ENCODE measurements around the gene MAS1L. TPM values are rescaled to one million over a fixed set of nuclear protein-coding genes. Genes with fewer than 3 reads are reported as not detected.

Gene MAS1L
- total RNA-seq, 1 experiment from 2014 or later = not detected

- no peak for TF ChIP-seq REST (IDR thresholded peaks at IDR 0.05; ENCODE audit: low read depth)
- TF ChIP-seq CTCF (IDR thresholded peaks at IDR 0.05 in 2 of 3, conservative IDR thresholded peaks at IDR 0.05 in 1 of 3; ENCODE audit: borderline replicate concordance in 1 of 3, insufficient read depth in 1 of 3, low read depth in 2 of 3, low read length in 2 of 3) = no peak
- no peak for TF ChIP-seq YY1 (IDR thresholded peaks at IDR 0.05; ENCODE audit: extremely low read depth, insufficient replicate concordance, low read depth, low read length)
- TF ChIP-seq EZH2phosphoT487 (IDR thresholded peaks at IDR 0.05; ENCODE audit: borderline replicate concordance) = no peak
- no peak for TF ChIP-seq MAX (IDR thresholded peaks at IDR 0.05)
These were observed 4.6 kb downstream of the MAS1L start (continued) for GRCh38 chr6:29483186-29483585.

GRCh38 chr6:29479560-29479959, 8.2 kb downstream of the MAS1L start:
- TF ChIP-seq POLR2A (IDR thresholded peaks at IDR 0.05; ENCODE audit: borderline replicate concordance, extremely low read depth, insufficient read depth, insufficient read length) (no peak), ZFX (IDR thresholded peaks at IDR 0.05) (no peak), REST (IDR thresholded peaks at IDR 0.05; ENCODE audit: low read depth) (no peak), ELF1 (IDR thresholded peaks at IDR 0.05; ENCODE audit: borderline replicate concordance, low read depth) (no peak)
- Histone ChIP-seq H3K4me3 (replicated peaks in 1 of 2; ENCODE audit: low read depth in 1 of 2, low read length in 2 of 2) (no peak overlapping the region), H4K20me1 (ENCODE audit: insufficient read depth) (no peaks in the 10 kb centered on the region), H3K4me2 (ENCODE audit: low read length) (no peak overlapping the region), H3K9ac (ENCODE audit: low read length) (no peak overlapping the region), H3K9me3 (ENCODE audit: control insufficient read depth in 1 of 2, insufficient read depth in 1 of 2, low read depth in 1 of 2, low read length in 2 of 2) (no peaks in the 10 kb centered on the region), H2AFZ (ENCODE audit: low read depth, low read length, poor library complexity, severe bottlenecking) (no peak overlapping the region), H3K9me2 (ENCODE audit: insufficient read depth) (no peaks in the 10 kb centered on the region), H3K79me2 (ENCODE audit: insufficient read depth, low read length) (no peaks in the 10 kb centered on the region), H3K27ac (ENCODE audit: low read depth, low read length) (no peak overlapping the region), H3K4me1 (ENCODE audit: control insufficient read depth in 1 of 2, insufficient read depth in 2 of 2, low read length in 2 of 2) (no peaks in the 10 kb centered on the region), H3K36me3 (ENCODE audit: control insufficient read depth in 1 of 2, insufficient read depth in 2 of 2, low read length in 2 of 2) (no peaks in the 10 kb centered on the region), H3K27me3 (ENCODE audit: insufficient read depth, low read length) (no peaks in the 10 kb centered on the region)
- no peak for DNase-seq (ENCODE audit: low read depth, low spot score)
- ChIA-PET RAD21 (ENCODE audit: low non-redundant PET in 1 of 2, low total read pairs in 2 of 2, uncharacterized antibody in 2 of 2, unreplicated experiment in 2 of 2) (no interaction called here), CTCF (no interaction called here), POLR2A (no interaction called here)
- no TSS peak for BruUV-seq (replicated peaks)
- ATAC-seq = no peak
- intact Hi-C loops (cut with micrococcal nuclease) = no loop called here

All from HCT116 (cell line).